ENCODE data around the gene FGF14.
A peak's percentile ranks its signal among the peaks of the same experiment; 100 is the strongest.

The FGF14 gene

GRCh38 chr13:101930331-101930730, 471.5 kb downstream of the FGF14 start:
- no peak for DNase-seq (ENCODE audit: low spot score)

- no peak for DNase-seq (ENCODE audit: low spot score)
Observed at GRCh38 chr13:101925731-101926130, 476.1 kb downstream of the FGF14 start.

GRCh38 chr13:101919541-101920181, 482.2 kb downstream of the FGF14 start:
- peak; percentile 55 for DNase-seq (ENCODE audit: low spot score)

GRCh38 chr13:101917833-101918661, 483.8 kb downstream of the FGF14 start:
- peak; percentile 27 for DNase-seq (ENCODE audit: low spot score)

- peak; percentile 7 for DNase-seq (ENCODE audit: low spot score)
Observed at GRCh38 chr13:101917475-101917810, 484.4 kb downstream of the FGF14 start.

GRCh38 chr13:101916775-101917474, 484.9 kb downstream of the FGF14 start:
- DNase-seq (ENCODE audit: low spot score) = peak; percentile 29

GRCh38 chr13:101916108-101916774, 485.6 kb downstream of the FGF14 start:
- DNase-seq (ENCODE audit: low spot score) = peak; percentile 61

GRCh38 chr13:101915755-101916107, 486.1 kb downstream of the FGF14 start:
- DNase-seq (ENCODE audit: low spot score) = peak; percentile 12

- no peak for DNase-seq (ENCODE audit: low spot score)
Observed at GRCh38 chr13:101915331-101915730, 486.5 kb downstream of the FGF14 start.

- DNase-seq (ENCODE audit: low spot score) = no peak
Observed at GRCh38 chr13:101911752-101912151, 490.1 kb downstream of the FGF14 start.

- no peak for DNase-seq (ENCODE audit: low spot score)
Observed at GRCh38 chr13:101903890-101904289, 498.0 kb downstream of the FGF14 start.

- DNase-seq (ENCODE audit: low spot score) = no peak
Observed at GRCh38 chr13:101898676-101899075, 503.2 kb downstream of the FGF14 start.

- no peak for DNase-seq (ENCODE audit: low spot score)
Observed at GRCh38 chr13:101896541-101896940, 505.3 kb downstream of the FGF14 start.

GRCh38 chr13:101893021-101893420, 508.8 kb downstream of the FGF14 start:
- DNase-seq (ENCODE audit: low spot score) = no peak

GRCh38 chr13:101892296-101892695, 509.6 kb downstream of the FGF14 start:
- DNase-seq (ENCODE audit: low spot score) = no peak

- DNase-seq (ENCODE audit: low spot score) = peak; percentile 9
Observed at GRCh38 chr13:101881593-101881992, 520.3 kb downstream of the FGF14 start.

- DNase-seq (ENCODE audit: low spot score) = no peak
Observed at GRCh38 chr13:101880581-101880980, 521.3 kb downstream of the FGF14 start.

- no peak for DNase-seq (ENCODE audit: low spot score)
Observed at GRCh38 chr13:101876951-101877350, 524.9 kb downstream of the FGF14 start.

- DNase-seq (ENCODE audit: low spot score) = no peak
Observed at GRCh38 chr13:101875717-101876393, 526.0 kb downstream of the FGF14 start.

- no peak for DNase-seq (ENCODE audit: low spot score)
Observed at GRCh38 chr13:101875091-101875490, 526.8 kb downstream of the FGF14 start.

- DNase-seq (ENCODE audit: low spot score) = no peak
Observed at GRCh38 chr13:101869553-101869952, 532.3 kb downstream of the FGF14 start.
